B cell (primary cell): ENCODE results near the gene CPE.

ENCODE experiments used
- CTCF ChIP-seq: fragments of 200-600 bp; IDR thresholded peaks from one replicate; pipeline ENCODE4 v1.8.0; 2022; ENCODE audit warnings: antibody characterized with exemption, mild to moderate bottlenecking
- EZH2 ChIP-seq: IDR thresholded peaks from 2 replicates; pipeline ENCODE4 v1.6.1; 2012; ENCODE audit warnings: borderline replicate concordance, low read depth, mild to moderate bottlenecking, moderate library complexity, low read length; ENCODE audit not compliant: insufficient read depth, poor library complexity, severe bottlenecking

- TF ChIP-seq CTCF (no peak), EZH2 (no peak)
These were observed 33.0 kb upstream of the CPE start for GRCh38 chr4:165345666-165346417.
